OCI-LY3 (cell line): ENCODE measurements around the gene CNOT6L.

Experiments used
- EZH2phosphoT487 ChIP-seq: fragments of 200-600 bp; shearing (Covaris generic); IDR thresholded peaks from 2 replicates; pipeline ENCODE4 v1.6.1; 2018; ENCODE audit warnings: antibody characterized with exemption, mixed run types, low read depth
- TF ChIP-seq, protein P1 (sequence below): fragments of 200-600, 300-600 bp; sonication (generic); IDR thresholded peaks from 2 replicates; pipeline ENCODE4 v1.5.1; 2014; ENCODE audit warnings: antibody characterized with exemption, low read length, low read depth

DNA sequence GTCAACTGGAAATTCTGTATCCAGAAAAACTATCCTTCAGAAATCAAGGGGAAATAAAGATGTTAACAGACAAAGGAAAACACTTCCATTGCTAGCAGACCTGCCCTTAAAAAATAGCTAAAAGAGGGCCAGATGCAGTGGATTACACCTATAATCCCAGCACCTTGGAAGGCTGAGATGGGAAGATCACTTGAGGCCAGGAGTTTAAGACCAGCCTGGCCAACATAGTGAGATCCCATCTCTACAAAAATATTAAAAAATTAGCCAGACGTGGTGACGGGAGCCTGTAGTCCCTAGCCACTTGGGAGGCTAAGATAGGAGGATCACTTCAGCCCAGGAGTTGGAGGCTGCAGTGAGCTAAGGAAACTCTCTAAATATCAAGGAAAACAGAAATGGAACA lies 67.4 kb downstream of the CNOT6L start:
- TF ChIP-seq, protein P1, sequence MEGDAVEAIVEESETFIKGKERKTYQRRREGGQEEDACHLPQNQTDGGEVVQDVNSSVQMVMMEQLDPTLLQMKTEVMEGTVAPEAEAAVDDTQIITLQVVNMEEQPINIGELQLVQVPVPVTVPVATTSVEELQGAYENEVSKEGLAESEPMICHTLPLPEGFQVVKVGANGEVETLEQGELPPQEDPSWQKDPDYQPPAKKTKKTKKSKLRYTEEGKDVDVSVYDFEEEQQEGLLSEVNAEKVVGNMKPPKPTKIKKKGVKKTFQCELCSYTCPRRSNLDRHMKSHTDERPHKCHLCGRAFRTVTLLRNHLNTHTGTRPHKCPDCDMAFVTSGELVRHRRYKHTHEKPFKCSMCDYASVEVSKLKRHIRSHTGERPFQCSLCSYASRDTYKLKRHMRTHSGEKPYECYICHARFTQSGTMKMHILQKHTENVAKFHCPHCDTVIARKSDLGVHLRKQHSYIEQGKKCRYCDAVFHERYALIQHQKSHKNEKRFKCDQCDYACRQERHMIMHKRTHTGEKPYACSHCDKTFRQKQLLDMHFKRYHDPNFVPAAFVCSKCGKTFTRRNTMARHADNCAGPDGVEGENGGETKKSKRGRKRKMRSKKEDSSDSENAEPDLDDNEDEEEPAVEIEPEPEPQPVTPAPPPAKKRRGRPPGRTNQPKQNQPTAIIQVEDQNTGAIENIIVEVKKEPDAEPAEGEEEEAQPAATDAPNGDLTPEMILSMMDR: no peak
- TF ChIP-seq EZH2phosphoT487: no peak
